Stomach (tissue), 9 donors: ENCODE results near the gene CWC25. TPM values are rescaled to one million over a fixed set of nuclear protein-coding genes. Genes with fewer than 3 reads are reported as not detected.
"Not testable (repeated sequence)": the region's sequence is repeated elsewhere in the genome, so short reads cannot be mapped to it uniquely, and the experiment has no call there.

Experiments
- DNase-seq, 2 donors: peaks; one replicate each; pipeline versions ENCODE4 v3.0.0 to v3.0.0-alpha.2; 2013 to 2019
- H3K27ac ChIP-seq, 5 donors: fragments of 200-600 bp in 4 of 5; sonication (generic) in 4 of 5; one replicate each; pipeline ENCODE4 v1.5.1; 2013 to 2019; ENCODE audit warnings: mild to moderate bottlenecking in 1 of 5, moderate library complexity in 1 of 5
- H3K27me3 ChIP-seq, 3 donors: fragments of 200-600 bp; sonication (generic); one replicate each; pipeline ENCODE4 v1.5.1; 2017 to 2019; ENCODE audit warnings: mixed run types in 1 of 3
- H3K36me3 ChIP-seq, 4 donors: fragments of 200-600 bp; sonication (generic); 1 replicate in 3 of 4; 2 replicates in 1 of 4; pipeline ENCODE4 v1.5.1; 2016 to 2019
- H3K4me1 ChIP-seq, 4 donors: fragments of 200-600 bp; sonication (generic); one replicate each; pipeline ENCODE4 v1.5.1; 2016 to 2019
- H3K4me3 ChIP-seq, 4 donors: fragments of 200-600 bp; sonication (generic) in 3 of 4; one replicate each; pipeline ENCODE4 v1.5.1; 2016 to 2019; ENCODE audit warnings: mild to moderate bottlenecking in 1 of 4
- H3K9me3 ChIP-seq, 4 donors: fragments of 200-600 bp; sonication (generic); one replicate each; pipeline ENCODE4 v1.5.1; 2016 to 2019
- CTCF ChIP-seq, 7 experiments: fragments of 450-650 bp in 4 of 7; fragments of 200-600 bp in 3 of 7; sonication (generic) in 3 of 7; IDR thresholded peaks; one replicate each; pipeline ENCODE4 v1.5.1; 2016 to 2019; ENCODE audit warnings: antibody characterized with exemption in 7 of 7, control low read depth in 2 of 7, mild to moderate bottlenecking in 1 of 7
- EP300 ChIP-seq: sonication (generic); formaldehyde crosslinking; IDR thresholded peaks from one replicate; pipeline ENCODE4 v1.6.1; 2017; ENCODE audit warnings: antibody characterized with exemption
- POLR2A ChIP-seq, 4 donors: fragments of 450-650 bp; IDR thresholded peaks; one replicate each; pipeline ENCODE4 v1.6.1; 2016; ENCODE audit warnings: antibody characterized with exemption in 4 of 4, control low read depth in 2 of 4, mild to moderate bottlenecking in 1 of 4, moderate library complexity in 1 of 4
- POLR2AphosphoS5 ChIP-seq, 3 donors: sonication (generic); formaldehyde crosslinking; IDR thresholded peaks; one replicate each; pipeline ENCODE4 v1.6.1; 2016; ENCODE audit warnings: antibody characterized with exemption in 3 of 3
- WGBS, 5 donors: extraction: QIAGEN DNeasy Blood & Tissue Kit in 3 of 5; methylation state at CpG; one replicate each; pipeline versions ENCODE4 v1.1.5 to v1.1.7; 2013 to 2018; 5-methylcytosine and 5-hydroxymethylcytosine counted together
- intact Hi-C: fragments of 100-400 bp; cut with DNase I; formaldehyde crosslinking; loops from one replicate; pipeline ENCODE4 v1.15.1; 2023; ENCODE audit warnings: low total_unique reads
- polyA plus RNA-seq, 3 donors: library from polyadenylated mRNA; stranded (reverse); fragments of 200-250 nt; gene quantifications; one replicate each; pipeline ENCODE4 v1.2.3, GENCODE V29; 2013
- total RNA-seq, 5 donors: library from RNA; depleted of rRNA; stranded (reverse); fragments of >200 nt; gene quantifications; one replicate each; pipeline versions ENCODE4 v1.1.0 to v1.2.3, GENCODE V29; 2014 to 2016
- donor health status: healthy with polysubstance abuse.
- donor health status: Bipolar disorder and iron deficiency.
- donor health status: healthy.

CWC25 gene
- total and polyA plus RNA-seq, 8 donors: 5.9 to 146 (median 29.9) TPM

- intact Hi-C loops: no loop called here
- peaks cover 27 to 52% (median 34%) of the 10 kb centered on the region in 4 donors for H3K4me1 ChIP-seq
- H3K27me3 ChIP-seq: no peaks in the 10 kb centered on the region
- no peak overlapping the region for H3K4me3 ChIP-seq
- no peak for DNase-seq
- no peaks in the 10 kb centered on the region for H3K9me3 ChIP-seq
- peak overlapping the region in 1 of 5 donors; percentile 99 for H3K27ac ChIP-seq
- no peak for TF ChIP-seq POLR2AphosphoS5 (IDR thresholded peaks at IDR 0.05)
- TF ChIP-seq POLR2A (IDR thresholded peaks at IDR 0.05): no peak
- TF ChIP-seq CTCF (IDR thresholded peaks at IDR 0.05): no peak
- no peak for TF ChIP-seq EP300
- H3K36me3 ChIP-seq: peaks cover 2 to 34% (median 28%) of the 10 kb centered on the region in 4 donors
- 62 to 74% (median 70%) methylated on average over 5 of the region's 5 CpGs for WGBS, 5 donors
Measured at GRCh38 chr17:38796451-38797157, 28.5 kb downstream of the CWC25 start.

- Histone ChIP-seq H3K36me3 (peaks cover 0 to 27% (median 21%) of the 10 kb centered on the region in 4 donors), H3K9me3 (no peaks in the 10 kb centered on the region), H3K27me3 (no peaks in the 10 kb centered on the region), H3K27ac (no peak overlapping the region), H3K4me3 (no peak overlapping the region), H3K4me1 (peaks cover 22 to 57% (median 38%) of the 10 kb centered on the region in 4 donors)
- no peak for DNase-seq
- intact Hi-C loops: no loop called here
- 91 to 94% (median 94%) methylated on average over 5 of the region's 5 CpGs for WGBS, 5 donors
- TF ChIP-seq POLR2A (IDR thresholded peaks at IDR 0.05): no peak
- no peak for TF ChIP-seq POLR2AphosphoS5 (IDR thresholded peaks at IDR 0.05)
- TF ChIP-seq CTCF (IDR thresholded peaks at IDR 0.05): no peak
Measured at GRCh38 chr17:38794221-38794620, 30.9 kb downstream of the CWC25 start.

GRCh38 chr17:38791162-38791561, 34.0 kb downstream of the CWC25 start:
- 84 to 100% (median 95%) methylated on average over 5 of the region's 5 CpGs for WGBS, 5 donors
- Histone ChIP-seq H3K9me3 (no peaks in the 10 kb centered on the region), H3K4me1 (peaks cover 0 to 35% (median 12%) of the 10 kb centered on the region in 4 donors), H3K4me3 (no peak overlapping the region), H3K27ac (no peak overlapping the region), H3K27me3 (no peaks in the 10 kb centered on the region), H3K36me3 (peaks cover 5 to 32% (median 28%) of the 10 kb centered on the region in 4 donors)
- no peak for TF ChIP-seq CTCF (IDR thresholded peaks at IDR 0.05)
- intact Hi-C loops: no loop called here
- DNase-seq: no peak

- peaks cover 0 to 26% (median 10%) of the 10 kb centered on the region in 4 donors for H3K4me1 ChIP-seq
- DNase-seq, H3K9me3 ChIP-seq, H3K27me3 ChIP-seq, intact Hi-C loops, H3K27ac ChIP-seq, H3K4me3 ChIP-seq: not testable (repeated sequence)
- WGBS, 5 donors: 56 to 74% (median 71%) methylated on average over 13 of the region's 13 CpGs
- H3K36me3 ChIP-seq: peaks cover 12 to 33% (median 30%) of the 10 kb centered on the region in 4 donors
Measured at GRCh38 chr17:38790148-38790707, 34.9 kb downstream of the CWC25 start.

GRCh38 chr17:38789185-38789584, 35.9 kb downstream of the CWC25 start:
- no peak for DNase-seq
- Histone ChIP-seq H3K27me3 (no peaks in the 10 kb centered on the region), H3K9me3 (no peaks in the 10 kb centered on the region), H3K4me3 (no peak overlapping the region), H3K27ac (no peak overlapping the region), H3K4me1 (peaks cover 0 to 24% (median 10%) of the 10 kb centered on the region in 4 donors), H3K36me3 (peaks cover 22 to 42% (median 40%) of the 10 kb centered on the region in 4 donors)
- intact Hi-C loops: no loop called here
- TF ChIP-seq POLR2AphosphoS5 (IDR thresholded peaks at IDR 0.05) (no peak), EP300 (no peak)
- 11 to 23% (median 18%) methylated on average over 1 of the region's 1 CpG for WGBS, 5 donors

- intact Hi-C loops, H3K27ac ChIP-seq, H3K27me3 ChIP-seq, H3K4me3 ChIP-seq, DNase-seq, H3K9me3 ChIP-seq: not testable (repeated sequence)
- Histone ChIP-seq H3K4me1 (peaks cover 0 to 24% (median 10%) of the 10 kb centered on the region in 4 donors), H3K36me3 (peaks cover 33 to 54% (median 46%) of the 10 kb centered on the region in 4 donors)
- 95 to 99% (median 98%) methylated on average over 4 of the region's 4 CpGs for WGBS, 5 donors
Measured at GRCh38 chr17:38787999-38788398, 37.1 kb downstream of the CWC25 start.
